NT2/D1 (cell line): ENCODE data around the gene ASB18.

Source experiments
- DNase-seq: peaks from one replicate; pipeline ENCODE4 v3.0.0-alpha.2; 2011; ENCODE audit warnings: low read depth, low spot score
- H3K27me3 ChIP-seq: 2 replicates; pipeline ENCODE4 v1.6.0; 2011; ENCODE audit warnings: mild to moderate bottlenecking; ENCODE audit not compliant: insufficient read length, insufficient read depth
- H3K36me3 ChIP-seq: 2 replicates; pipeline ENCODE4 v1.6.1; 2011; ENCODE audit warnings: mild to moderate bottlenecking, low read length, mixed read lengths; ENCODE audit not compliant: insufficient read depth, insufficient read length
- H3K4me1 ChIP-seq: 2 replicates; pipeline ENCODE4 v1.5.1; 2011; ENCODE audit not compliant: insufficient read depth, insufficient read length
- H3K4me3 ChIP-seq: 2 replicates; pipeline ENCODE4 v1.5.1; 2011; ENCODE audit warnings: low read depth; ENCODE audit not compliant: insufficient read length
- H3K9ac ChIP-seq: 2 replicates; pipeline ENCODE4 v1.6.0; 2011; ENCODE audit warnings: low read depth; ENCODE audit not compliant: insufficient read length
- H3K9me3 ChIP-seq: 2 replicates; pipeline ENCODE4 v1.5.1; 2011; ENCODE audit warnings: mild to moderate bottlenecking, low read length; ENCODE audit not compliant: insufficient read depth
- SUZ12 ChIP-seq: IDR thresholded peaks from 2 replicates; pipeline ENCODE4 v1.6.1; 2011; ENCODE audit not compliant: insufficient read length, insufficient read depth; ENCODE audit errors: extremely low read depth
- YY1 ChIP-seq: IDR thresholded peaks from 2 replicates; pipeline ENCODE4 v1.6.1; 2011; ENCODE audit not compliant: insufficient read length, insufficient read depth
- ZNF274 ChIP-seq: IDR thresholded peaks from 2 replicates; pipeline ENCODE4 v1.6.1; 2011; ENCODE audit warnings: mild to moderate bottlenecking, low read depth, low read length

Gene ASB18

GRCh38 chr2:236177967-236178889, 86.0 kb downstream of the ASB18 start:
- H3K4me3 ChIP-seq: peak overlapping the region; percentile 50
- TF ChIP-seq ZNF274 (no peak), YY1 (no peak), SUZ12 (no peak)

GRCh38 chr2:236177604-236177966, 86.6 kb downstream of the ASB18 start:
- Histone ChIP-seq H3K36me3 (no peaks in the 10 kb centered on the region), H3K27me3 (peaks cover 66% of the 10 kb centered on the region), H3K4me3 (peak overlapping the region; percentile 50), H3K9ac (peak overlapping the region; percentile 37), H3K9me3 (no peaks in the 10 kb centered on the region), H3K4me1 (peaks cover 16% of the 10 kb centered on the region)
- DNase-seq: no peak
- TF ChIP-seq ZNF274 (no peak), SUZ12 (no peak), YY1 (no peak)

More at GRCh38 chr2:236177967-236178889, 86.0 kb downstream of the ASB18 start:
- DNase-seq: no peak
- Histone ChIP-seq H3K36me3 (no peaks in the 10 kb centered on the region), H3K4me1 (peaks cover 10% of the 10 kb centered on the region), H3K9ac (peak overlapping the region; percentile 44), H3K27me3 (peaks cover 60% of the 10 kb centered on the region), H3K9me3 (no peaks in the 10 kb centered on the region)

GRCh38 chr2:236176951-236177350, 87.3 kb downstream of the ASB18 start:
- TF ChIP-seq YY1 (no peak), ZNF274 (no peak), SUZ12 (no peak)
- H3K4me1 ChIP-seq: peaks cover 17% of the 10 kb centered on the region
- no peak overlapping the region for H3K4me3 ChIP-seq
- no peaks in the 10 kb centered on the region for H3K9me3 ChIP-seq
- peaks cover 73% of the 10 kb centered on the region for H3K27me3 ChIP-seq
- H3K9ac ChIP-seq: no peak overlapping the region
- DNase-seq: no peak
- H3K36me3 ChIP-seq: no peaks in the 10 kb centered on the region

GRCh38 chr2:236176417-236176816, 87.8 kb downstream of the ASB18 start:
- no peak for DNase-seq
- peaks cover 20% of the 10 kb centered on the region for H3K4me1 ChIP-seq

GRCh38 chr2:236175548-236176150, 88.6 kb downstream of the ASB18 start:
- Histone ChIP-seq H3K36me3 (no peaks in the 10 kb centered on the region), H3K4me3 (no peak overlapping the region), H3K4me1 (peaks cover 20% of the 10 kb centered on the region), H3K27me3 (peaks cover 86% of the 10 kb centered on the region), H3K9me3 (no peaks in the 10 kb centered on the region), H3K9ac (no peak overlapping the region)
- TF ChIP-seq SUZ12: no peak
- no peak for TF ChIP-seq YY1
- no peak for TF ChIP-seq ZNF274
- no peak for DNase-seq

More at GRCh38 chr2:236176417-236176816, 87.8 kb downstream of the ASB18 start:
- Histone ChIP-seq H3K27me3 (peaks cover 78% of the 10 kb centered on the region), H3K4me3 (no peak overlapping the region), H3K9me3 (no peaks in the 10 kb centered on the region), H3K9ac (no peak overlapping the region), H3K36me3 (no peaks in the 10 kb centered on the region)
- TF ChIP-seq YY1 (no peak), ZNF274 (no peak), SUZ12 (no peak)

- Histone ChIP-seq H3K4me1 (peaks cover 20% of the 10 kb centered on the region), H3K27me3 (peaks cover 86% of the 10 kb centered on the region), H3K4me3 (peak overlapping the region; percentile 9)
These were observed 90.2 kb downstream of the ASB18 start for GRCh38 chr2:236173729-236174607.

More at GRCh38 chr2:236173729-236174607, 90.2 kb downstream of the ASB18 start:
- no peak for TF ChIP-seq SUZ12
- no peak for TF ChIP-seq ZNF274
- no peak for TF ChIP-seq YY1
- Histone ChIP-seq H3K36me3 (no peaks in the 10 kb centered on the region), H3K9ac (peak overlapping the region; percentile 13), H3K9me3 (peaks cover 5% of the 10 kb centered on the region; the same call in 1 of the 2 replicates)
- DNase-seq: no peak
